Sigmoid colon (tissue), 7 donors: ENCODE results near the gene ZNF211. TPM values are rescaled to one million over a fixed set of nuclear protein-coding genes. Genes with fewer than 3 reads are reported as not detected.
A peak's percentile ranks its signal among the peaks of the same experiment; 100 is the strongest.

Experiments
- DNase-seq: peaks from one replicate; pipeline ENCODE4 v3.0.0-alpha.2; 2019
- H3K27ac ChIP-seq, 4 donors: fragments of 200-600 bp; sonication (generic); one replicate each; pipeline ENCODE4 v1.5.1; 2016 to 2019; ENCODE audit warnings: mild to moderate bottlenecking in 1 of 4
- H3K27me3 ChIP-seq, 3 donors: fragments of 200-600 bp; sonication (generic); one replicate each; pipeline ENCODE4 v1.5.1; 2019; ENCODE audit warnings: mild to moderate bottlenecking in 1 of 3
- H3K36me3 ChIP-seq, 4 donors: fragments of 200-600 bp; sonication (generic); one replicate each; pipeline ENCODE4 v1.5.1; 2016 to 2019
- H3K4me1 ChIP-seq, 4 donors: fragments of 200-600 bp; sonication (generic); one replicate each; pipeline ENCODE4 v1.5.1; 2017 to 2019
- H3K4me3 ChIP-seq, 4 donors: fragments of 200-600 bp; sonication (generic); one replicate each; pipeline ENCODE4 v1.5.1; 2017 to 2019; ENCODE audit warnings: mild to moderate bottlenecking in 2 of 4, moderate library complexity in 1 of 4
- H3K9me3 ChIP-seq, 4 donors: fragments of 200-600 bp in 3 of 4; sonication (generic) in 3 of 4; one replicate each; pipeline versions ENCODE4 v1.5.1 to v1.6.1; 2013 to 2019
- CTCF ChIP-seq, 4 experiments: fragments of 450-650 bp in 3 of 4; fragments of 200-600 bp in 1 of 4; IDR thresholded peaks; one replicate each; pipeline ENCODE4 v1.5.1; 2016 to 2019; ENCODE audit warnings: antibody characterized with exemption in 4 of 4, mild to moderate bottlenecking in 3 of 4, moderate library complexity in 2 of 4
- EP300 ChIP-seq, 4 donors: sonication (generic); formaldehyde crosslinking; IDR thresholded peaks; one replicate each; pipeline ENCODE4 v1.6.1; 2017; ENCODE audit warnings: antibody characterized with exemption in 4 of 4
- POLR2A ChIP-seq, 2 donors: fragments of 450-650 bp; IDR thresholded peaks; one replicate each; pipeline ENCODE4 v1.6.1; 2016; ENCODE audit warnings: antibody characterized with exemption in 2 of 2, mild to moderate bottlenecking in 2 of 2, moderate library complexity in 2 of 2
- POLR2AphosphoS5 ChIP-seq, 4 donors: sonication (generic); formaldehyde crosslinking; IDR thresholded peaks; one replicate each; pipeline ENCODE4 v1.6.1; 2017; ENCODE audit warnings: antibody characterized with exemption in 4 of 4
- WGBS, 2 donors: extraction: QIAGEN DNeasy Blood & Tissue Kit; methylation state at CpG; one replicate each; pipeline ENCODE4 v1.1.7; 2013; 5-methylcytosine and 5-hydroxymethylcytosine counted together
- intact Hi-C: fragments of 100-400 bp; cut with DNase I; formaldehyde crosslinking; loops from one replicate; pipeline ENCODE4 v1.15.1; 2023
- polyA plus RNA-seq, 3 donors: library from polyadenylated mRNA; stranded (reverse); fragments of 200-250 nt; gene quantifications; one replicate each; pipeline ENCODE4 v1.2.3, GENCODE V29; 2013
- total RNA-seq, 4 donors: library from RNA; depleted of rRNA; stranded (reverse); fragments of >200 nt; gene quantifications; one replicate each; pipeline ENCODE4 v1.1.0, GENCODE V29; 2016
- donor health status: healthy with polysubstance abuse.
- donor health status: Bipolar disorder and iron deficiency.
- donor health status: healthy.

Gene ZNF211
- total and polyA plus RNA-seq, 7 donors = 1.8 to 14.4 (median 11.8) TPM

- no peak for TF ChIP-seq CTCF (IDR thresholded peaks at IDR 0.05)
- no peak for TF ChIP-seq POLR2A (IDR thresholded peaks at IDR 0.05)
- no peak for TF ChIP-seq POLR2AphosphoS5 (IDR thresholded peaks at IDR 0.05)
- TF ChIP-seq EP300 (IDR thresholded peaks at IDR 0.05) = no peak
- WGBS, 2 donors = 98% methylated on average over 10 of the region's 10 CpGs
- peaks cover 0 to 2% (median 0%) of the 10 kb centered on the region in 4 donors for H3K4me1 ChIP-seq
- no peak overlapping the region for H3K4me3 ChIP-seq
- no peak for DNase-seq
- no peaks in the 10 kb centered on the region for H3K27me3 ChIP-seq
- peaks cover 74 to 99% (median 89%) of the 10 kb centered on the region in 4 donors for H3K9me3 ChIP-seq
- intact Hi-C loops = no loop called here
- H3K27ac ChIP-seq = no peak overlapping the region
- H3K36me3 ChIP-seq = peaks cover 38 to 92% (median 66%) of the 10 kb centered on the region in 4 donors
Measured at GRCh38 chr19:57620673-57621348, 12.2 kb upstream of the ZNF211 start.

GRCh38 chr19:57623091-57623490 is 9.9 kb upstream of the ZNF211 start:
- Histone ChIP-seq H3K9me3 (peaks cover 56 to 87% (median 68%) of the 10 kb centered on the region in 4 donors), H3K4me3 (no peak overlapping the region), H3K27ac (no peak overlapping the region), H3K27me3 (no peaks in the 10 kb centered on the region), H3K4me1 (no peaks in the 10 kb centered on the region), H3K36me3 (peaks cover 38 to 69% (median 44%) of the 10 kb centered on the region in 4 donors)
- intact Hi-C loops = no loop called here
- DNase-seq = no peak
- TF ChIP-seq CTCF (IDR thresholded peaks at IDR 0.05) (no peak), EP300 (IDR thresholded peaks at IDR 0.05) (no peak), POLR2AphosphoS5 (IDR thresholded peaks at IDR 0.05) (no peak), POLR2A (IDR thresholded peaks at IDR 0.05) (no peak)

- TF ChIP-seq CTCF (IDR thresholded peaks at IDR 0.05) = no peak
- no peak for TF ChIP-seq EP300 (IDR thresholded peaks at IDR 0.05)
- no peak for TF ChIP-seq POLR2A (IDR thresholded peaks at IDR 0.05)
- TF ChIP-seq POLR2AphosphoS5 (IDR thresholded peaks at IDR 0.05) = no peak
Measured at GRCh38 chr19:57633832-57634131, 814 bp downstream of the ZNF211 start.

GRCh38 chr19:57637379-57637778 is 4.4 kb downstream of the ZNF211 start:
- no peak for DNase-seq
- Histone ChIP-seq H3K4me1 (peaks cover 0 to 18% (median 10%) of the 10 kb centered on the region in 4 donors), H3K36me3 (peaks cover 42 to 82% (median 70%) of the 10 kb centered on the region in 4 donors), H3K27ac (no peak overlapping the region), H3K27me3 (no peaks in the 10 kb centered on the region), H3K9me3 (peaks cover 25 to 49% (median 36%) of the 10 kb centered on the region in 4 donors), H3K4me3 (no peak overlapping the region)
- WGBS, 2 donors = 97 to 99% methylated on average over 4 of the region's 4 CpGs
- intact Hi-C loops = no loop called here
- TF ChIP-seq POLR2A (IDR thresholded peaks at IDR 0.05) (no peak), EP300 (IDR thresholded peaks at IDR 0.05) (no peak), POLR2AphosphoS5 (IDR thresholded peaks at IDR 0.05) (no peak), CTCF (IDR thresholded peaks at IDR 0.05) (no peak)

More at GRCh38 chr19:57633832-57634131, 814 bp downstream of the ZNF211 start:
- peaks cover 0 to 18% (median 10%) of the 10 kb centered on the region in 4 donors for H3K4me1 ChIP-seq
- peak overlapping the region; percentile 63 to 93 (median 80) for H3K4me3 ChIP-seq
- intact Hi-C loops = loop anchor here (2.0 to 5.0 kb wide), 2 partner anchors 47 to 51 kb away; partner anchors contain the start of genes ZIK1 and ZNF551
- peak overlapping the region; percentile 85 to 89 (median 86) for H3K27ac ChIP-seq
- 67 to 78% methylated on average over 6 of the region's 6 CpGs for WGBS, 2 donors
- peaks cover 8 to 27% (median 13%) of the 10 kb centered on the region in 4 donors for H3K9me3 ChIP-seq
- peaks cover 11 to 55% (median 38%) of the 10 kb centered on the region in 4 donors for H3K36me3 ChIP-seq
- H3K27me3 ChIP-seq = no peaks in the 10 kb centered on the region
- DNase-seq = no peak
